ENCODE measurements around the gene CHN1.

The CHN1 gene

DNA sequence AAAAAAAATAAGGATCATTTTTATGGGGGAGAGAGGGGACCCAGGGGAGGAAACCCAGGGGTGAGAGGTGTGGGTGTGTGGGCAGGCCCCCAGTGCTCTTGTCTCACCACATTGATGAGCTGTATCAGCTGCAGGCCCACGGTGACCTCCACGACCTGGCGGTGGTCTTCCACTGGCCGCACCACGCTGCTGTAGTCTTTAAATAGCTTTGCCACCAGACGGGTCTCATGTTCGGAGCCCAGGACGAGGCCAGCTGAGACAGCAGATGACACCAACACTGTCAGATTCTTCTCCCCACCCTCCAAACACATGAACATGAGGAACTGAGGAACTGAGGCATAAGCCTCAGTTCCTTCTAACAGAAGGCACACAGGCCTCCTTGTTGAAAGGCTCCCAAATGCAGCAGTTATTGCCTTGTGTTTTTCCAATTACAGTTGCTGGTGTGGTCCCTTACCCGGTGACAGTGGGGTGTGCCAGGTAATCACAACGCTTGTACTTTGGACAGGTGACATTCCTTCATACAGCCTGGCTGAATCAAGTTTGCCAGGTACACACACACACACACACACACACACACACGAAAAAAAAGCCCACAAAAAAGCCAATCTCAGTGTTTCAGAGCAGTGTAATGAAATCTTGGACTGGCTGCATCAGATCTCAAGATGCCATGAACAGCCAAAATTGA lies 245.7 kb downstream of the CHN1 start:
- no peak for DNase-seq

DNA sequence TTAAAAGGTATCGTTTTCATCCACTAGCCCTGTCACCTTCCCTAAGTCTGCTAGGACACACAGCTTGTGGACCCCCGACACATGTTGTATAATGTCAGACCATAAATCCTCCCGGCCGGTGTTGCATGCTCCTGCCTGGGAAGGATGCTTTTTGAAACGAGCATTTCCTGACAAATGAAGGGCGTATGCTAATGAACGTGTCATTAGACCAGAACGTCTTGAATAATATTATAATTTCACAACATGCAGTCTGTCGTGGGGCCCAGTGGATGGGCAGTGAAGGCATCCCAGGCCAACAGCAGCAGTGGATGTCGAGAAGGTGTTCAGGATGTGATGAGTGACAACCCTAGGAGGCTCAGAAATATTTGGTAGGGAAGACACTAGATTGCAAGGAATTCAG lies 248.4 kb downstream of the CHN1 start:
- DNase-seq, result no peak

- no peak for DNase-seq
Observed at GRCh38 chr2:174753038-174753633, 252.0 kb downstream of the CHN1 start.

DNA sequence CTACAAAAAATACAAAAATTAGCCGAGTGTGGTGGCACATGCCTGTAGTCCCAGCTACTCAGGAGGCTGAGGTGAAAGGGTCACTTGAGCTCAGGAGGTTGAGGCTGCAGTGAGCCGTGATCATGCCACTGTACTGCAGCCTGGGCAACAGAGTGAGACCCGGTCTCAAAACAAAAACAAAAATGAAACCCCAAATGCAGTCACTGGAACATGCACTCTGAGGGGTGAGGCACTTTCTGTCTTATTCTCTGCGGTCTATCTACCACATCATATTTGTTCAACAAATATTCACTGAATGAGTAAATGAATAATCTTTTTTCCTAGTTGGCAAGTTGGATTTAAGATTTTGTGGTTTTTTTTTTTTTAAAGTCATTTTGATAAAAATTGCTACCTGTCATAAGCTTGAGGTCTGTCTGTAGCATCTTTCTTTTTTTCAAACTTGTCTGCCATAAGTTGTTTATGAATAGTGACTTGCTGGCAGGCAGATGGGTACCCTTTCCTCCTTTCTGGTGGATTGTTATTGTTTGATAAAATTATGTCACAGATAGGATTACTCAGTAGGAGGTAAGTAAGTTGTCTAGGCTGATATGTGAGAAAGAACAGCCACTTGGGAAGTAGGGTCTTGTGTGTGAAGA lies 252.7 kb downstream of the CHN1 start:
- no peak for DNase-seq

DNA sequence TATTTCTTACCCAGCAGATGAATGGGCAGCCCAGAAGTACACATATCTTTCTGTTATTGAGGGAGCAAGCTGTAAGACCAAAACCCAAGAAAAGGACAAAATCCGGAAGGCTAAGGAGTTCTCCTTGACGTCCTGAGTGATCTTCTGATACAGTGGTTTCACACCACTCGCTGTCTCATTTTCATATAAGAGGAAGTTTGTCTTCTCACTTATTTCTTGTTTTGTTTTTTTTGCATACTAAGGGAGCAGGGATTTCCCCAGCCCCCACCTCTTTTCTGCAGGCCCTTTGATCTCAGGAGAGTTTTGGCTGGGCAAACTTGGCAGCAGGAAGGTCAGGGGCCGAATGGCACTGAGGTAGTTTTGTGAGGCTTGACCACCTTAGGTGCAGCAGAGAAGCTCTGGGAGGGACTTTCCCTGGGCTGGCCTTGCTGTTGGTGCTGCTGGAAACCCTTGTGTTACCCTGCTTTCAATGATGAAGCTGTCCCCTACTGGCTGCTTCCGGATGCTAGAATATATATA lies 254.2 kb downstream of the CHN1 start:
- DNase-seq, result no peak

- DNase-seq, result no peak
Observed at GRCh38 chr2:174749793-174750192, 255.4 kb downstream of the CHN1 start.

GRCh38 chr2:174748948-174749347 lies 256.2 kb downstream of the CHN1 start:
- peak; percentile 50 for DNase-seq
